Measurements from ENCODE around the gene MKNK1.
A peak's percentile ranks its signal among the peaks of the same experiment; 100 is the strongest.

Gene MKNK1

GRCh38 chr1:46539972-46540371 lies 64.1 kb downstream of the MKNK1 start:
- no peak for TF ChIP-seq CTCF (conservative IDR thresholded peaks at IDR 0.05; ENCODE audit: low read length)
- DNase-seq (ENCODE audit: low read depth), result peak; percentile 67
- H3K4me3 ChIP-seq (ENCODE audit: low read length), result no peak overlapping the region

- DNase-seq (ENCODE audit: low read depth), result no peak
- no peak for TF ChIP-seq CTCF (conservative IDR thresholded peaks at IDR 0.05; ENCODE audit: low read length)
- H3K4me3 ChIP-seq (ENCODE audit: low read length), result no peak overlapping the region
Observed at GRCh38 chr1:46538147-46538546, 65.9 kb downstream of the MKNK1 start.

GRCh38 chr1:46537651-46538050 lies 66.4 kb downstream of the MKNK1 start:
- TF ChIP-seq CTCF (conservative IDR thresholded peaks at IDR 0.05; ENCODE audit: low read length), result no peak
- no peak for DNase-seq (ENCODE audit: low read depth)
- H3K4me3 ChIP-seq (ENCODE audit: low read length), result no peak overlapping the region

GRCh38 chr1:46536527-46536926 lies 67.5 kb downstream of the MKNK1 start:
- TF ChIP-seq CTCF (conservative IDR thresholded peaks at IDR 0.05; ENCODE audit: low read length), result no peak
- no peak overlapping the region for H3K4me3 ChIP-seq (ENCODE audit: low read length)
- no peak for DNase-seq (ENCODE audit: low read depth)

- no peak for DNase-seq (ENCODE audit: low read depth)
- peak; percentile 50 for TF ChIP-seq CTCF (conservative IDR thresholded peaks at IDR 0.05; ENCODE audit: low read length)
- H3K4me3 ChIP-seq (ENCODE audit: low read length), result no peak overlapping the region
Observed at GRCh38 chr1:46535063-46535462, 69.0 kb downstream of the MKNK1 start.

- peak; percentile 50 for DNase-seq (ENCODE audit: low read depth)
- no peak for TF ChIP-seq CTCF (conservative IDR thresholded peaks at IDR 0.05; ENCODE audit: low read length)
- peak overlapping the region; percentile 20 for H3K4me3 ChIP-seq (ENCODE audit: low read length)
Observed at GRCh38 chr1:46533179-46533864, 70.7 kb downstream of the MKNK1 start.

- H3K4me3 ChIP-seq (ENCODE audit: low read length), result peak overlapping the region; percentile 17; the same call in 1 of the 2 replicates
- peak; percentile 54 for DNase-seq (ENCODE audit: low read depth)
- TF ChIP-seq CTCF (conservative IDR thresholded peaks at IDR 0.05; ENCODE audit: low read length), result peak; percentile 55
Observed at GRCh38 chr1:46532498-46533178, 71.4 kb downstream of the MKNK1 start.
